SIG-M5 (cell line): Measurements from ENCODE around the gene HIVEP2.

ENCODE experiments used
- DNase-seq: peaks from one replicate; lab custom pipeline; 2025; lab: John Stamatoyannopoulos, UW

Gene HIVEP2

DNA sequence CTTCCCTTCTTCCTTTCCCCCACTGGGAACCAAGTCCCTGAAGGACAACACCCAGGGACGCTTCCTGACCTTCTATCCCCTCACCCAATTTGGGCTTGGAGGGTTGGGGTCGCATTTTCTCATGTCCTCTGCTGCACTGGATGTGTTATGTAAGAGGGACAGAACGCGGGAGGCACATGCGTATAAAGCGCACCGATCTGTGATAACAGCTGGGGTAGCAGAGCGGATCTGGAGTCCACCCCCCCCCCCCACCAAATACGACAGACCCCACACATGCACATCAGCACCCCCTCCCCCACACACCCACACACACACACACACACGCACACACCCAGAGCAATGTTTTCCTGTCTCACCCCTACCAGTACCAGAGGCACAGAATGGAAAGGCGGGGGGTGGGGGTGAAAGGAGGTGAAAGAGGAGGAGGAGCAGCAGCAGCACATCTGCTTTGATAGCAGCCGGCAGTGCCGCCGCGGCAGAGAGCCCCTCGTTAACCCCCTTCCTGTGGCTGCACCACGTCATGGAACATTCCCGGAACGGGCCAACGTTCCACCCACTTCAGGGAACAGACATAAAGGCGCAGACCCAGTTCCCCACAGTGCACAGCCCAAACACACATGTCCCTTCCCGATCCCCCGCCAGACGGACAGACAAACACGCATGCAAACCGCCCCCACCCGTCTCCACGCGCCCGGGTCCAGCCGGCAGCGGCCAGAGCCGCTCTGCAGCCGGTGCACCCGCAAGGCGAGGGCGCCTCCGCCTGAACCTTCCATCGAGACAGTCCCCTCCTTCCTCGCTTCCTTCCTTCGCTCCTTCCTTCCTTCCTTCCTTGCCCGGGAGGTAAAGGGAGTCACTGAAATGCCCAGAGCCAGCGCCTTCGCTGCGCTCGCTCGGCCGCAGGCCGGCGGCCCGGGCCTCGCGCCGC, 590 bp downstream of the HIVEP2 start:
- no peak for DNase-seq

DNA sequence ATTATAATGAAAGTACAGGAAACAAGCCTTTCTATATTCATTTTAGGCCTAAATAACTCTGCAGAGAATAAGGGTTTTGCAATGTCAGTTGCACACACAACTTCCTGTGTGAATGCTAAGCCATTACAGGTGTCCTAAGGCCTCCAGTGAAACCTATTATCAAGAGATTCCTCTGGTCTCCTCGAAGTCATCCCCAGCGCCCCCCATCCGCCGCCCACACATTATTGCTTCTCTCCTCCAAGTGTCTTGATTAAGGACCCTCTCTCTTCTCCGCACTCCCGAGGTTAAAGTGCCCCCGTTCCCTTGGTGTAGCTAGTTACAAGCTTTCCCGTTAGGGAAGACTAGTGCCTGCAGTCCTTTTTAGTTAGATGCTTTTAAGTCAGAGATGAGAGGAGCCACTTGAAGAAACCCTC, 1.3 kb downstream of the HIVEP2 start:
- DNase-seq = no peak

DNA sequence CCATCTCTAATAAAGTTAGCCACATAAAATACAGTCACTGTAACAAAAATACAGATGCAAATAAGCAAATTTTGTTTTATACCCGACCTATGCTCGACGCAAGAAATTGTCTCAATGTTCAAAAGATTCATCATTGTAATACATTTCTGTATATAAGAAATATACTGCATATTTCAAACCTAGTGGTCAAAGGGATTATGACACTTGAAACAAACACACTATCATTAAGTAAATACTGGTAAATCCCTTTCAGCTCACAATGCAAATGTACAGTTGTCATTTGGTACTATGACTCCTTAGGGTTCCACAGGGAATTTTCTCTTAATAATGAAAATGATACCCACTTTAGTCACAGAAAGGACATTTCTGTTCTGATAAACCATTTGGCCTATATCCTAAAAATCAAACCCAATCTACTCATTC, 2.2 kb downstream of the HIVEP2 start:
- DNase-seq = no peak

DNA sequence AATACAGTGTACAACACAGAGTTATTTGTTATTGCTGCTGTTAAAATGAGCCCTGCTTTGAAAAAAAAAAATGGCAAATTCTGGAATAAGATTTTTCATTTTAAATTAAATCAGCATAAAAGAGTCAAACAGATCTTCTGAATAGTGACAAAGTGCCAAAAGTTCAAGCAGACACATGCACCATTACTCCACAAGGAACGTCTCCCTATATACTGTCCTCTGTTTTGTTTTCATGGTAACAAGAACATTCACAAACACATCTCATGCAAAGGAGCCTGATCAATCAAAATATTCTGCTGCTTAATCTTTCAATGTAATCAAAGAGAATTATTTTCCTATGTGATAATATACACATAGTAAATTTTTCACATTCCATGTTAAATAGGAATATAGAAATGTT, 2.7 kb downstream of the HIVEP2 start:
- no peak for DNase-seq

DNA sequence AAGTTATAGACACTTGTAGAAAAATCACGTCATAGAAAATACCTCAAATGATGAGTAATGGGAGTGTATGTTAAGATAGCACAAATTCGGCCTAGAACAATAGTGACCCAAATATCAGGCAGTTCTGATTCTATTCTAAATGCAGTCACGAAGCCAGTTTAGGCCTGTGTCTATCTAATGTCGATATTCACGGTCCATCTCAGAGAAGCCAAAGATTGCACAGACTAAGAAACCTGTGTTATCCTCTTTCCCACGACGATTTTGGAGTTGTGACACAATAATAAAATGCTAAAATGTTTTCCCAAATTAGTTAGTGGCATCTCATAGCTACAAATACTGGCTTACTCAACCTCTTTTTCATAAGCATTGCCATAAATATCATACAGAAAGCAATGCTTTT, 4.0 kb downstream of the HIVEP2 start:
- no peak for DNase-seq

DNA sequence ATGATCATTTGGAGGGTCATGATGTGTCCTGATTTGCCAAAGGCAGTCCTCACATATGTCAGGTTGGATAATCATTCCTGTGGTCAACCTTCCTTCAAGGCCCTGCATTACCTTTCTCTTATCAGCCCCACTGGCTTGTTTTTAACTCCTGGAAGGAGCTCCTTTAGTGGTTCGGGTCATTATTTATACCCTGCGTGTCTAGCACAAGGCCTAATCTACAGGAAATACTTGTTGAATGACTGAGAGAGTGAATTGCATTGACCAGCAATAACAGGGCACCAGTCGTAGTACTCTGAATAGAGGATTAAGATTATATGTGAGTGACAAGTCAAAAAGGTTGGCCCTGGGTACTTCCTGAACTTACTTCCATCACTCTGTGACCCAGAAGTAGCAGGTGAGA, 4.5 kb downstream of the HIVEP2 start:
- DNase-seq = no peak

DNA sequence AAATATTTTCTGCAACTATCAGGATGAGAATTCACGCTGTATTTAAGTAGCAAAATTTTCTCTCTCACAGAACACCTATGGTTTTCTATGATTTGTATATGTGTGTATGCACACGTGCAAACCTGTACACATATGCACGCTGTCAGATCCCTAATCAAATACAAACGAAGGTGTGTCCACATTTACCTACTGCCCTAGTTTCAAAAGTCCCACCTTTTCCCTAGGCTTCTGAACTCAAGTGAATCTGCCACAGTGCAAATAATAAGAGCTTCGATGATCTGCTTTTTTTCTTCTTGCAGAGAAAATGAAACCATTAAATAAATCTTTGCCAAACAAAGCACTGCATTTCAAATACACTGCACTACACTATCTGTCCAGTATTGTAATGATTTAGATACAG, 6.5 kb downstream of the HIVEP2 start:
- no peak for DNase-seq

DNA sequence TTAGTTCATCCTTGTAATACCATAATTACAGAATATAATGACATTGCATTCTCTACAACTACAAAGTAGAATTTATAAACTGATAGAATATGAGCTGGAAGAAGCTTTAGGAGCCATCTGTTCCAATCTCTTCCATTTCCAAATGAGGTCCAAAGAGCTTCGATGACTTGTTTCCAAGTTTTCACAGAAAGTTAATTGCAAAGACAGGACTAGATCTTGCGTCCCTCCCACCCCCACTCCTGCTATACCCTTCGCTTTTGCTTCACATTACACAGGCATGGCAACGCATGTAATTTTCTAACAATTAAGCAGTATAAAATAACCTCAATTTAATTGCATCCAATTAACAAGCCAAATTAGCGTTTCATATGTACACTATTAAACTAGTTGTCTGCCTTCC, 7.0 kb downstream of the HIVEP2 start:
- no peak for DNase-seq

DNA sequence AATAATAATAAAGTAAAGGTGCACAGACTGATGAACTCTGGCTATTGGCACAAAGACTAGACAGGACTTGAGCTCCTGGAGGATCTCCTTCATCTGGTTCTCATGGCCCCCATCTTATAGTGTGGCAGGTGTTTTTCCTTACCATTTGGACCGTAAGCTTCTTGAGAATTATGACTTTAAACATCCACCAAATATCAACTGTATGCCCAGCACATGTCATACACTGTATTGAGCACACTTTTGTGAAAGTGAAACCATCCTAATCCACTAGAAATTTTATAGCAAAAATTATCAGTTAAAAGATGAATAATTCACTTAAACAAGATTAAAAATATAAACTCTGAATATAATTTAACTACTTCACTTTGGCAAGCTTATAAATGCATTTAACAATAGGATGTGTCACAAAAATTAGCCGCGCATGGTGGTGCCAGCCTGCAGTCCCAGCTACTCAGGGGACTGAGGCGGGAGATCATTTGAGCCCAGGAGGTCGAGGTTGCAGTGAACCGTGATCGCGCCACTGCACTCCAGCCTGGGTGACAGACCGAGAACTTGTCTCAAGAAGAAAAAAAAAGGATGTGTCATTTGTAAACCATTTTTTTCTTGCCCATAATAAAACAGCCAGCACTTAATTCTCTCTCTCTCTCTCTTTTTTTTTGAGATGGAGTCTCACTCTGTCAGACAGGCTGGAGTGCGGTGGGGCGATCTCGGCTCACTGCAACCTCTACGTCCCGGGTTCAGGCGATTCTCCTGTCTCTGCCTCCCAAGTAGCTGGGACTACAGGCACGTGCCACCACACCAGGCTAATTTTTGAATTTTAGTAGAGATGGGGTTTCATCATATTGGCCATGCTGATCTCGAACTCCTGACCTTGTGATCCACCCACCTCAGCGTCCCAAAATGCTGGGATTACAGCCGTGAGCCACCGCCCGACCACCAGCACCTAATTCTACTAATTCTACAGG, 9.1 kb downstream of the HIVEP2 start:
- no peak for DNase-seq

DNA sequence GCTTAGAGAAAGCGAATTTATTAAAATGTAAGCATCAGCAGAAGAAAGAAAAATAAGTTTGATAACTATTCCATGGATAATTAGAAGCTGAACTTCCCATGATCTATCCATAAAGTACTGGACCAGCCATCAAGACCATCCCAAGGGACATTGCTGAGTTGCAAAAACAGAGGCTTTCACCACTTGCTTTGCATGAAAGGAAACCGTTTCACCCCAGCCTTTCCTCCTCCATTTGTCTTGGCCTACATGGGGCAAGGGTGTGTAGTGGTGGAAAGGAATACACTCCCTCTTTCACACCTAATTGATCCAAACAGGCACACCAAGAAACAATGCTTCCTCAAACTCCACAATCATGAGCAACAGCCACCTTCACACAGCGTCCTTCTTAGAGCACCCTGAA, 10.4 kb downstream of the HIVEP2 start:
- DNase-seq = no peak

DNA sequence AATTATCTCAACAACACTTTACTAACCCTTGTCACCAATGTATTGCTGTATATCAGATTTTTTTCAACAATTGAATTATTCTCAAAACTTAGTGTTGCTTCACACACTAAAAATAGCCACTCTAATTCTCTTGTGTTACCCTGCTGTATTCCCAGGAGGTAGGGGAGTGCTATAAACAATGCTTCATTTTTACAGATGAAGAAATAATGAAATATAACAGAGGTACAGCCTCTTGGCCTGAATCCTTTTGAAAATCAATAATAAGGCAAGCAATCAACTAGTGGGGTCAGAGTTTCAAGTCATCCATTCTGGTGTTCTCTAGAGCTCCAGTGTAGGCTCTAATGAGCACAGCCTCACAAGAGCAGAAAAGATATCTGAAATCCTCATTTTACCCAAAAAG, 10.9 kb downstream of the HIVEP2 start:
- no peak for DNase-seq

DNA sequence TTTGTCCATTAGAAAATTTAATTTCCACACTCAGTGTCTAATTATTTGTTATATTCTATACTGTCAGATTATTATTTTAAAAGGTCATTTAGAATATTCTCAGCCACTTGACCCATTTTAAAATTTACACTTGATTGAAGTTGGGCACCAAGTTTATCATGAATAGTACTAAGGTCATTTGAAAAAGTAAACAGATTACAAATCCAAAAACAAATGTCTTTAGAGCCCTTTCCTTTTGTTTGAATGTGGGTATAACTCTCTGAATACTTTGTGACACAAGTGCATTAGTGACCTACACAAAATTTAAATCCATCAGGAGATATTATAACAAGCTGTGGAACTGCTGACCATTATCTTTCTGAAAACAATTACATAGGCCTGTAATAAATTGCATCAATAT, 11.3 kb downstream of the HIVEP2 start:
- DNase-seq = no peak

DNA sequence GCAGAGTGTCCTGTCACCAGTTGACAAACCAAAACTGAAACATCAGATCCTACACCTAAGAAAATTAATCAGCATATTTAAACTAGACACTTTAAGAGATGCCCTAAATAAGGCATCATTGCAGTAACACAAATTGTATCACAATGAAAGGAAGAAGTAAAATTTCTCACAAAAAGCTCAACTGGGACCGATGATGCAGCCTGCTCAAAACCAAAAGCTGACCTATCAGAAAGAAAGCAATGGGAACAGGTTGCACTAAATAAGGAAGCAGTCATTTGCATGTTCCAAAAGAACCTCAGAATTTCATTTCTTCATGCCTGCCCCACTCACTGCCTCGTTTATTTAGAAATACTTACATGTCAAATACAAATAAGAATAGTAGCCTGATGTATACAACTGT, 12.1 kb downstream of the HIVEP2 start:
- DNase-seq = no peak

DNA sequence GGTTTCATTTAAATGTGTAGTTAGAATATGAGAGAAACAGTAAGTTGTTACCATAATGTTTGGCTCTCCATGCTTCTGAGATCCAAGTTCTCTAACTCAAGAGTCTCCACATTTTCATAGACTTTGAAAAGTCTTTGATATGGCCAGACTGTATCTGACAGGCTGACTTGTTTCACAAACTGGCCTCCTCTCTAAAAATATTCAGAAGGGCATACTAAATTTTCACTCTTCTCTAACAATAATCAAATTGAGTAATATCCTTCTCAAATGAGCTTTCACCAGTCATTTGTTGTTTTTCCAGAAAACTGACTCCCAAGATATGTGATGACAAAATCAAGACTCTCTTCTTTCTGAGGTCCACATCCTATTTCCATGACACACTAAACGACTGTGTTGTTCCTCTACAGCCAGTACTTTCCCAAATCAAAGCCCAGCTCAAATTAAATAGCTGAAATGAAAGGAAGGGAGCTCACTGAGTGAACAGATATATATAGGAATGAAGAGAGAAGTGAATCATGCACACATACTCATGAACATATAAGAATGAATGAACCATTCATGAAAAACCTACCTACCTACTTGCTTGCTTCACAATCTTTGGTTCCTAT, 15.1 kb downstream of the HIVEP2 start:
- DNase-seq = no peak

DNA sequence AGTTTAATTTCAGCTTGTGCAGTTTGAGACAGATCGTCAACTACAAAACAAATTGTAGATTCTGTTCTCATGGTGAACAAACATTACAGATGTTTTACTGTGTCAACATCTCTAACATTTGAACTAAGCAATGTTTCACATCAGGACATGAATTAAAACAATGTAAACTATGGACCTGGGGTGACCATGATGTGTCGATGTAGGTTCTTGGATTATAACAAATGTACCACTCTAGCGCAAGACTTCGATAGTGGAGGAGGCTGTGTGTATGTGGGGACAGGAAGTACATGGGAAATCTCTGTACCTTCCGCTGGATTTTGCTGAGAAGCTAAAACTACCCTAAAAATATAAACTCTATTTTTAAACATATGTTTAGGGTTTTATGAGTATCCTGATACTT, 17.1 kb downstream of the HIVEP2 start:
- DNase-seq = no peak

DNA sequence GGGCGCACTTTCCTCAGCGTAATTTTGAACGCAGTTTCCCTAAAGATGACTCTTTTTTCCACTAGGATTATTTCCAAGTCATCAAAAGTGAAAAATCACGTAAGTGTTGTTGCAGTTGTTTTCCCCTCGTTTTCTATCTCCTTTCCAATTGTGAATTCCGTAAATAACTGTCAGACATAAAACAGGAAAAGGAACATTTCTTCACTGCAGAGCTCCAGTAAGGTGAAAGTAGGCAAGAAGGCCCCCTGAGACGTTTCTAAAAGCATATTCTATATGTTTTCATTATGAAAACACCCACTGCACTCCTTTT, 17.8 kb downstream of the HIVEP2 start:
- DNase-seq = no peak

DNA sequence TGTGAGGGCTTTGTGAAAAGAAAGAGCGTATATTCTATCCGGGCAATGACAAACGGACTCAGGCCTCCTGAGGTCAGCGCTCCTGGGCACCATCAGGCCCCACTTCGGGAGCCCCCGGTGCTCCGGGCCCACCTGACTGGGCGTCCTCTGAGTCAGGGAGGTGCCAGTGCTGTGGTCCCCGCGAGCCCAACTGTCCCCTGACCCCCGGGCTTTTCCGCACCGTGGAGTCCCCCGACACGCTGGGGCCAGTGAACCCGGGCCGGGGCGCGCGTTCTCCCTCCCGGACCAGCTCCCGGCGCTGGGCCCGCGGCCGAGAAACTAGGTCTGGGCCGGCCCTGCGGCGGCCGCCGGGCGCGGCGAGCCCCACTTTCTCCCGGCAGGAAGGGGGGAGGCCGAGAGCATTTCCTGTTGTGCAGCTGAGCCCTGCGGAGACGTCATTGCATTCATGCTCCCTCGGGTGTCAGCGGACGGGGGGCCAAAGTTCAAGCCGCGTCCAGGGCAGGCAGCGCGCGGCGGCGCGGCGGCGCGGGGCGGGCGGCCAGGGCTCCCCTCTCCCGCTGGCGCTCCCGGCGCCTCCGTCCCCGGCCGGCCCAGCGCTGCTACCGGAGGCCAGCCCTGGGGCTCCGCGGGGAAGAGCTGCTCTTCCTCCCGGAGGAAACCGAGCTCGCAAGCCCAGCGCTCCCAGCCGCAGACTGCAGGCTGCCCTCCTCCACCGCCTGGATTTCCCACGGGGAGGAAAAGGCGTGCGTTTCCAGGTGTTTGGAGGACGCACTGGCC, 18.3 kb downstream of the HIVEP2 start:
- no peak for DNase-seq

DNA sequence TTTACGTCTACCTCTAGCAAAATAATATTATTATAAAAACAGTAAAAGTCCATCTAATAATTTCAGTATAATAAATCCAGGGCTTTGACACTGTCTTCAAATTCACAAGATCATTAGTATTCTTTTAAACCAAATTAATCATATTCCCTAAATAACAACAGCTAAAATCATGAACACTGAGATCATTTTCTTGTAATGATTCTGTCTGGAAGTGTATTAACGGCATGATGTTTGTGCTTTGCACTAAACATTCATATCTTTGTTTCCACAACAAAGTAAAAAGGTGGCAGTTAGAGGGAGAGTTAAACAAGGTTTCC, 18.8 kb downstream of the HIVEP2 start:
- DNase-seq = no peak

DNA sequence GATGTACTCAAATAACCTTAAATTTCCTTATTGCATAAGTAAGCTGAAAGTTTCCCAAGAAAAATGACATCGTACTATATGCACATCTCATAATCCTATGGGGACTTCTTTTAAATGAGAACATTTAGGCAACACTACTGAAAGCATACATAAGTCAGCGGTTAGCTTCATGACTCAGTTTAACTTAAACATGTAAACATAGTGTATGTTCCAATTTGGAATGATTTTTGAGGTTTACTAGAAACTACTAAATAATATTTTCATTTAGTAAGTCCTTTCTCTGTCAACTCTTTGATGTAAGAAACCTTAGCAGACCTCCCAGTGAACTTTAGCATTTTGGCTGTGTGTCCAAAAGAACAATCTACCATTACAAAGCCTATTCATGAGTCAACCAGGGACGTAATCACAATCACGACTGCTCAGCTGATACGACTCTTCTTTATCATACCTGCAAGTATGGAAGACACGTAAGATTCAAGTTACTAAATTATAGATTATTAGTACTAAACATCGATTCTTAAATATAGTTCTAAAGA, 19.3 kb downstream of the HIVEP2 start:
- no peak for DNase-seq

DNA sequence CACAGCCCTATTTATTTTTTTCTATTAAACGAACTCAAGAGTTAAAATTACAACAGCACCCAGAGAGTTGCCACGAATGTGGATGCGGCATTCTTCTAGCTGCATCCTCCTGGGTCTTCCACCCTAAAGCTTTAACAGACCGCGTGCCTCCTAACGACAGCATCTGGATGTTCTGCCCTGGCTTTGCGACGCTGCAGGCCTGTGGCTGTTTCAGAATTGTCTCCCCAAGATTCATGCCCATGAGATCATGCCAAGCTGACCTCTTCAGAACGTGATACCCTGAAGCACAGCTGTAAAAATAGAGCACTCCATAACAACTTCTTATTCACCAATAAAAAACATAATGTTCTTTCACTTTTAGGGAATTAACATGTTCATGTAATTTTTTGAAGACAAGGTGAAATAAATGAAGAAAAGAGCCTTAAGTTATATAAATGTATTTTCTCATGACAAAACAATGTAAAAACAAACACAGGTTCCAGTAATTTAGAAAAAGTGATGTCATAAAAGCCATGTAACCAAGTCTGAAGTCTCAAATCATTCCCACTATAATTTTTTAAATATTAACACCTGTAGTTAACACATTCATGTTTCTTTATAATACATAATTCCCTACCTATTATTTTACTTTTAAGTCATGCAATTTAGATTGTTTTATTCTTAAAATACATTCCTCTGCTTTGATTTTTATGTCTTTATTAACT, 26.5 kb downstream of the HIVEP2 start:
- no peak for DNase-seq

DNA sequence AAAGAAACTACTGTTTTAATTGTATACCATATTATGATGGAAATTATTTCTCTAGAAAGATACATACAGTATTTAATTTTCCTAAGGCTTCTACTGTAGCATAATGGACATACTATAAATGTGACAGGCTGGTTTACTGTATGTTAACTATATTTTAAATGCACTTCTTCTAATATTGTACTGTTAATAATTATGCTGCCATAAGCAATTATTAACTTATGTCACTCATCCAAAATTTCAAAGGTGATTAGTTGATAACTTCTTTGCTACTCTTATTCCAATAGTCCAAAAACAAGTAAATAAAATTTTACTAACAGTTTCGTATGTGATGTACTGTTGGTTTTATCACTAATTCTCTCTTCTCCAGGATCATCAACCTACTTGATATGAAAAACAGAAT, 28.1 kb downstream of the HIVEP2 start:
- no peak for DNase-seq
